Upper lobe of left lung (tissue), 4 donors: ENCODE results near the gene CLASP1.

Experiments used
- EP300 ChIP-seq, 4 donors: sonication (generic); formaldehyde crosslinking; IDR thresholded peaks; one replicate each; pipeline ENCODE4 v1.5.1; 2017; ENCODE audit warnings: antibody characterized with exemption in 4 of 4, control low read depth in 2 of 4
- POLR2A ChIP-seq, 4 donors: fragments of 450-650 bp; IDR thresholded peaks; one replicate each; pipeline ENCODE4 v1.5.1; 2016 to 2017; ENCODE audit warnings: antibody characterized with exemption in 4 of 4, mild to moderate bottlenecking in 2 of 4
- POLR2AphosphoS5 ChIP-seq, 2 donors: sonication (generic); formaldehyde crosslinking; IDR thresholded peaks; one replicate each; pipeline ENCODE4 v1.5.1; 2017; ENCODE audit warnings: antibody characterized with exemption in 2 of 2
- TF ChIP-seq, protein P1 (sequence below), 6 experiments: fragments of 450-650 bp in 4 of 6; fragments of 200-600 bp in 2 of 6; sonication (generic) in 2 of 6; IDR thresholded peaks; one replicate each; pipeline ENCODE4 v1.5.1; 2016 to 2019; ENCODE audit warnings: antibody characterized with exemption in 6 of 6

DNA sequence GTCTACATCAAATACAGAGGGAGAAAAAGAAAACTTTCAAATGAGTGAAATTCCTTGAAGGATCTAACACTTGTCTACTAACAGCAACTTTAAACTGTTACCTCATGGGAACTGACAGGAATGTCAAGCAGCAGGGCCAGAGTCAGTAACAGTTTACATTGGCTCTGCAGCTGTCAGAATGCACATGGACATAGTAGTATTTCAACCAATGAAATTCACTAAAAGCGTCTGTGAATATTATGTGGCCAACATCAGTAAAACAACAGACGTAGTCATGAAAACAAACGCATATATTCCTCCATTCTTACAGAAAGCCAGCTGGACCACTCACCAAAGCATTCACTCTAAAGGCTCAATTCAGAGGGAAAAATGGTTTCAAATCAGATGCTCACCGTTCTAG is 197.9 kb downstream of the CLASP1 start:
- TF ChIP-seq, protein P1, sequence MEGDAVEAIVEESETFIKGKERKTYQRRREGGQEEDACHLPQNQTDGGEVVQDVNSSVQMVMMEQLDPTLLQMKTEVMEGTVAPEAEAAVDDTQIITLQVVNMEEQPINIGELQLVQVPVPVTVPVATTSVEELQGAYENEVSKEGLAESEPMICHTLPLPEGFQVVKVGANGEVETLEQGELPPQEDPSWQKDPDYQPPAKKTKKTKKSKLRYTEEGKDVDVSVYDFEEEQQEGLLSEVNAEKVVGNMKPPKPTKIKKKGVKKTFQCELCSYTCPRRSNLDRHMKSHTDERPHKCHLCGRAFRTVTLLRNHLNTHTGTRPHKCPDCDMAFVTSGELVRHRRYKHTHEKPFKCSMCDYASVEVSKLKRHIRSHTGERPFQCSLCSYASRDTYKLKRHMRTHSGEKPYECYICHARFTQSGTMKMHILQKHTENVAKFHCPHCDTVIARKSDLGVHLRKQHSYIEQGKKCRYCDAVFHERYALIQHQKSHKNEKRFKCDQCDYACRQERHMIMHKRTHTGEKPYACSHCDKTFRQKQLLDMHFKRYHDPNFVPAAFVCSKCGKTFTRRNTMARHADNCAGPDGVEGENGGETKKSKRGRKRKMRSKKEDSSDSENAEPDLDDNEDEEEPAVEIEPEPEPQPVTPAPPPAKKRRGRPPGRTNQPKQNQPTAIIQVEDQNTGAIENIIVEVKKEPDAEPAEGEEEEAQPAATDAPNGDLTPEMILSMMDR (IDR thresholded peaks at IDR 0.05): no peak
- no peak for TF ChIP-seq POLR2AphosphoS5 (IDR thresholded peaks at IDR 0.05)
- no peak for TF ChIP-seq POLR2A (IDR thresholded peaks at IDR 0.05)
- TF ChIP-seq EP300 (IDR thresholded peaks at IDR 0.05): no peak
